ENCODE results near the gene TUBA4A. TPM values are rescaled to one million over a fixed set of nuclear protein-coding genes. Genes with fewer than 3 reads are reported as not detected.

The TUBA4A gene
- total and polyA plus RNA-seq, 10 of the 15 experiments (the other 5 are each of a cell fraction or from before 2014, with no cell fraction given), result 58.2 to 325 (median 134) TPM

- ChIA-PET RAD21 (ENCODE audit: unreplicated experiment) (interaction anchor here (1.1 to 2.3 kb wide), 9 partner anchors 9 to 74 kb away, joined by 4 to 20 read pairs (median 5); partner anchors contain the start of genes ANKZF1, ATG9A, DNAJB2 and TUBA4A), POLR2A (interaction anchor here (0.9 to 3.0 kb wide), 14 partner anchors 10 to 359 kb away, joined by 3 to 31 read pairs (median 10); partner anchors contain the start of genes ABCB6, ANKZF1, ATG9A and CNPPD1), SMC1A (ENCODE audit: uncharacterized antibody, unreplicated experiment) (interaction anchor here (0.8 to 2.5 kb wide), 14 partner anchors 10 to 71 kb away, joined by 3 to 16 read pairs (median 6); partner anchors contain the start of genes ABCB6, ANKZF1, ATG9A and CNPPD1), CTCF (interaction anchor here (0.9 to 3.4 kb wide), 12 partner anchors 9 to 88 kb away, joined by 3 to 40 read pairs (median 4); partner anchors contain the start of genes ANKZF1, ATG9A, DNAJB2 and TUBA4A)
- no TSS peak for BruUV-seq (replicated peaks)
- no peak for ATAC-seq
- Histone ChIP-seq H3K4me1 (ENCODE audit: control insufficient read depth, insufficient read depth, low read length) (peaks cover 38% of the 10 kb centered on the region), H3K27me3 (replicated peaks in 1 of 2; ENCODE audit: control insufficient read depth in 2 of 2, insufficient read depth in 2 of 2, low read length in 1 of 2) (no peaks in the 10 kb centered on the region), H3K27ac (ENCODE audit: control insufficient read depth, insufficient read depth) (peak overlapping the region; percentile 70), H3K4me2 (ENCODE audit: control insufficient read depth, insufficient read depth) (peak overlapping the region; percentile 89), H3K36me3 (ENCODE audit: control insufficient read depth in 2 of 2, insufficient read depth in 2 of 2, low read length in 1 of 2) (peaks cover 3 to 12% of the 10 kb centered on the region in 2 experiments), H3K4me3 (peak overlapping the region; percentile 90), H2AFZ (ENCODE audit: control insufficient read depth, low read depth, low read length) (peak overlapping the region; percentile 87), H3K9ac (ENCODE audit: control insufficient read depth, insufficient read depth, low read length) (peak overlapping the region; percentile 77), H4K20me1 (ENCODE audit: control insufficient read depth, insufficient read depth) (0 out of 2 replicates have a peak, but pooled peaks cover under 1% of the 10 kb centered on the region), H3K79me2 (ENCODE audit: control insufficient read depth, insufficient read depth, low read length) (peaks cover 23% of the 10 kb centered on the region), H3K9me3 (replicated peaks; ENCODE audit: control insufficient read depth, insufficient read depth, low read length) (no peaks in the 10 kb centered on the region)
- TF ChIP-seq SMARCA5 (IDR thresholded peaks at IDR 0.05) (peak; percentile 66; the same call in 1 of the 2 replicates), ASH2L (IDR thresholded peaks at IDR 0.05; ENCODE audit: borderline replicate concordance, low read depth) (no peak), ESRRA (IDR thresholded peaks at IDR 0.05; ENCODE audit: low read length) (no peak), HDAC6 (IDR thresholded peaks at IDR 0.05; ENCODE audit: unreplicated experiment) (no peak), CTCF (IDR thresholded peaks at IDR 0.05 in 2 of 3, conservative IDR thresholded peaks at IDR 0.05 in 1 of 3; ENCODE audit: control insufficient read depth in 2 of 3, extremely low read depth in 1 of 3, insufficient read depth in 1 of 3, low read depth in 3 of 3, low read length in 3 of 3) (no peak), NFXL1 (IDR thresholded peaks at IDR 0.05; ENCODE audit: borderline replicate concordance) (0 out of 2 replicates have a peak, but pooled peaks have one; percentile 56), ZBED1 (IDR thresholded peaks at IDR 0.05; ENCODE audit: borderline replicate concordance) (no peak), TBL1XR1 (IDR thresholded peaks at IDR 0.05; ENCODE audit: low read depth, low read length) (no peak)
- TF ChIP-seq, protein P1, sequence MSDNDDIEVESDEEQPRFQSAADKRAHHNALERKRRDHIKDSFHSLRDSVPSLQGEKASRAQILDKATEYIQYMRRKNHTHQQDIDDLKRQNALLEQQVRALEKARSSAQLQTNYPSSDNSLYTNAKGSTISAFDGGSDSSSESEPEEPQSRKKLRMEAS (IDR thresholded peaks at IDR 0.05; ENCODE audit: low read depth, low read length), result no peak
- TF ChIP-seq, protein P2, sequence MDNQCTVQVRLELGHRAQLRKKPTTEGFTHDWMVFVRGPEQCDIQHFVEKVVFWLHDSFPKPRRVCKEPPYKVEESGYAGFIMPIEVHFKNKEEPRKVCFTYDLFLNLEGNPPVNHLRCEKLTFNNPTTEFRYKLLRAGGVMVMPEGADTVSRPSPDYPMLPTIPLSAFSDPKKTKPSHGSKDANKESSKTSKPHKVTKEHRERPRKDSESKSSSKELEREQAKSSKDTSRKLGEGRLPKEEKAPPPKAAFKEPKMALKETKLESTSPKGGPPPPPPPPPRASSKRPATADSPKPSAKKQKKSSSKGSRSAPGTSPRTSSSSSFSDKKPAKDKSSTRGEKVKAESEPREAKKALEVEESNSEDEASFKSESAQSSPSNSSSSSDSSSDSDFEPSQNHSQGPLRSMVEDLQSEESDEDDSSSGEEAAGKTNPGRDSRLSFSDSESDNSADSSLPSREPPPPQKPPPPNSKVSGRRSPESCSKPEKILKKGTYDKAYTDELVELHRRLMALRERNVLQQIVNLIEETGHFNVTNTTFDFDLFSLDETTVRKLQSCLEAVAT (IDR thresholded peaks at IDR 0.05), result no peak
- TF ChIP-seq, protein P3, sequence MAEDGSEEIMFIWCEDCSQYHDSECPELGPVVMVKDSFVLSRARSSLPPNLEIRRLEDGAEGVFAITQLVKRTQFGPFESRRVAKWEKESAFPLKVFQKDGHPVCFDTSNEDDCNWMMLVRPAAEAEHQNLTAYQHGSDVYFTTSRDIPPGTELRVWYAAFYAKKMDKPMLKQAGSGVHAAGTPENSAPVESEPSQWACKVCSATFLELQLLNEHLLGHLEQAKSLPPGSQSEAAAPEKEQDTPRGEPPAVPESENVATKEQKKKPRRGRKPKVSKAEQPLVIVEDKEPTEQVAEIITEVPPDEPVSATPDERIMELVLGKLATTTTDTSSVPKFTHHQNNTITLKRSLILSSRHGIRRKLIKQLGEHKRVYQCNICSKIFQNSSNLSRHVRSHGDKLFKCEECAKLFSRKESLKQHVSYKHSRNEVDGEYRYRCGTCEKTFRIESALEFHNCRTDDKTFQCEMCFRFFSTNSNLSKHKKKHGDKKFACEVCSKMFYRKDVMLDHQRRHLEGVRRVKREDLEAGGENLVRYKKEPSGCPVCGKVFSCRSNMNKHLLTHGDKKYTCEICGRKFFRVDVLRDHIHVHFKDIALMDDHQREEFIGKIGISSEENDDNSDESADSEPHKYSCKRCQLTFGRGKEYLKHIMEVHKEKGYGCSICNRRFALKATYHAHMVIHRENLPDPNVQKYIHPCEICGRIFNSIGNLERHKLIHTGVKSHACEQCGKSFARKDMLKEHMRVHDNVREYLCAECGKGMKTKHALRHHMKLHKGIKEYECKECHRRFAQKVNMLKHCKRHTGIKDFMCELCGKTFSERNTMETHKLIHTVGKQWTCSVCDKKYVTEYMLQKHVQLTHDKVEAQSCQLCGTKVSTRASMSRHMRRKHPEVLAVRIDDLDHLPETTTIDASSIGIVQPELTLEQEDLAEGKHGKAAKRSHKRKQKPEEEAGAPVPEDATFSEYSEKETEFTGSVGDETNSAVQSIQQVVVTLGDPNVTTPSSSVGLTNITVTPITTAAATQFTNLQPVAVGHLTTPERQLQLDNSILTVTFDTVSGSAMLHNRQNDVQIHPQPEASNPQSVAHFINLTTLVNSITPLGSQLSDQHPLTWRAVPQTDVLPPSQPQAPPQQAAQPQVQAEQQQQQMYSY (CRISPR knock-in tag; IDR thresholded peaks at IDR 0.05), result no peak
- intact Hi-C loops (cut with micrococcal nuclease; ENCODE audit: unreplicated experiment) (no loop called here), in situ Hi-C loops (cut with MboI) (no loop called here)
- FAIRE-seq, result peak; percentile 31
- 34% methylated on average over 6 of the region's 6 CpGs for WGBS (ENCODE audit: insufficient coverage, insufficient replicate concordance, low lambda C conversion rate, missing lambda C conversion rate)
- DNase-seq (ENCODE audit: low read depth, low spot score), result no peak
Observed at GRCh38 chr2:219244789-219245147, 8.9 kb downstream of the TUBA4A start.

Data from GM12878 (cell line).